Cardiac muscle cell (in vitro differentiated cells and primary cell): ENCODE measurements around the gene TRIM13. TPM values are rescaled to one million over a fixed set of nuclear protein-coding genes. Genes with fewer than 3 reads are reported as not detected.
"Not testable (repeated sequence)": the region's sequence is repeated elsewhere in the genome, so short reads cannot be mapped to it uniquely, and the experiment has no call there.

Source experiments
- DNase-seq, 2 donors: peaks; one replicate each; pipeline versions ENCODE4 v3.0.0 to v3.0.0-alpha.2; 2010 to 2017; ENCODE audit warnings: low read depth in 1 of 2, low spot score in 1 of 2
- H3K27ac ChIP-seq: fragments of 200-600 bp; sonication (generic); 2 replicates; pipeline ENCODE4 v1.5.1; 2016
- H3K27me3 ChIP-seq: fragments of 200-600 bp; sonication (generic); 2 replicates; pipeline ENCODE4 v1.6.0; 2016; ENCODE audit warnings: control low read depth
- H3K36me3 ChIP-seq: fragments of 200-600 bp; sonication (generic); 2 replicates; pipeline ENCODE4 v1.5.1; 2016; ENCODE audit warnings: control low read depth
- H3K4me1 ChIP-seq: fragments of 200-600 bp; sonication (generic); 2 replicates; pipeline ENCODE4 v1.8.1; 2017; ENCODE audit warnings: low read depth, mild to moderate bottlenecking, mixed run types
- H3K4me3 ChIP-seq: fragments of 200-600 bp; sonication (generic); 2 replicates; pipeline ENCODE4 v1.5.1; 2016; ENCODE audit warnings: mild to moderate bottlenecking
- H3K9me3 ChIP-seq: fragments of 200-600 bp; sonication (generic); 2 replicates; pipeline ENCODE4 v1.5.1; 2017; ENCODE audit warnings: low read depth, mild to moderate bottlenecking, control low read depth
- polyA plus RNA-seq: library from polyadenylated mRNA; unstranded; fragments of >200 nt; fragmentation: Nextera tagmentation; extraction: Ambion mirVana; gene quantifications from 2 replicates; pipeline ENCODE4 v1.2.1, GENCODE V29; 2016
- total RNA-seq: library from RNA; depleted of rRNA; stranded (reverse); fragments of >200 nt; gene quantifications from 2 replicates; pipeline ENCODE4 v1.2.3, GENCODE V29; 2016
- TF ChIP-seq, protein P1 (sequence below): IDR thresholded peaks from 2 replicates; pipeline ENCODE4 v1.5.1; 2012; ENCODE audit warnings: low read depth, mild to moderate bottlenecking, low read length

The TRIM13 gene
- total and polyA plus RNA-seq, 2 experiments from 2014 or later = 13.7 to 19.1 TPM

- Histone ChIP-seq H3K4me3 (no peak overlapping the region), H3K27ac (no peak overlapping the region), H3K4me1 (no peaks in the 10 kb centered on the region), H3K27me3 (no peaks in the 10 kb centered on the region), H3K36me3 (no peaks in the 10 kb centered on the region), H3K9me3 (no peaks in the 10 kb centered on the region)
- TF ChIP-seq, protein P1, sequence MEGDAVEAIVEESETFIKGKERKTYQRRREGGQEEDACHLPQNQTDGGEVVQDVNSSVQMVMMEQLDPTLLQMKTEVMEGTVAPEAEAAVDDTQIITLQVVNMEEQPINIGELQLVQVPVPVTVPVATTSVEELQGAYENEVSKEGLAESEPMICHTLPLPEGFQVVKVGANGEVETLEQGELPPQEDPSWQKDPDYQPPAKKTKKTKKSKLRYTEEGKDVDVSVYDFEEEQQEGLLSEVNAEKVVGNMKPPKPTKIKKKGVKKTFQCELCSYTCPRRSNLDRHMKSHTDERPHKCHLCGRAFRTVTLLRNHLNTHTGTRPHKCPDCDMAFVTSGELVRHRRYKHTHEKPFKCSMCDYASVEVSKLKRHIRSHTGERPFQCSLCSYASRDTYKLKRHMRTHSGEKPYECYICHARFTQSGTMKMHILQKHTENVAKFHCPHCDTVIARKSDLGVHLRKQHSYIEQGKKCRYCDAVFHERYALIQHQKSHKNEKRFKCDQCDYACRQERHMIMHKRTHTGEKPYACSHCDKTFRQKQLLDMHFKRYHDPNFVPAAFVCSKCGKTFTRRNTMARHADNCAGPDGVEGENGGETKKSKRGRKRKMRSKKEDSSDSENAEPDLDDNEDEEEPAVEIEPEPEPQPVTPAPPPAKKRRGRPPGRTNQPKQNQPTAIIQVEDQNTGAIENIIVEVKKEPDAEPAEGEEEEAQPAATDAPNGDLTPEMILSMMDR = peak; percentile 96
- peak; percentile 84 to 85 for DNase-seq
These were observed 20.3 kb upstream of the TRIM13 start for GRCh38 chr13:49976314-49977258.

DNA sequence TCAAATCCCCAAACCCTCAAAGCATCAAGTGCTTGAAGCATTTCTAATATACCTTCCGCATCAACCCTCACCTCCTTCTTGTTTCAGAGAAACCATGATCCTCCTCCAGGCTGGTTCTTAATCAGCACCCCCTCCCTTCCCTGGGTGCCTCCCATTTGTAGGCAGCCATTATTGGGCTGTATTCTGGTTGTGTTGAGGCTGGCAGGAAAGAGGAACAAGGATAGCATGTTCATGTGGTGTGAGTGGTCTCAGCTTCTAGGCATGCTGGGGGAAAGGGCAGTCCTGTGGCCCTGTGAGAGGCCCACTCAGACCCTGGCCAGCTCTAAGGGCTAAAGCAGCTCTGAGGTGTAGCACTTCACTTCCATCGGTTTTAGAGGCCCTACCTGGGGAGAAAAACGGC, 18.9 kb upstream of the TRIM13 start:
- no peak overlapping the region for H3K4me3 ChIP-seq
- no peaks in the 10 kb centered on the region for H3K36me3 ChIP-seq
- H3K9me3 ChIP-seq = no peaks in the 10 kb centered on the region
- TF ChIP-seq, protein P1 = no peak
- no peaks in the 10 kb centered on the region for H3K4me1 ChIP-seq
- no peak overlapping the region for H3K27ac ChIP-seq
- no peak for DNase-seq
- H3K27me3 ChIP-seq = no peaks in the 10 kb centered on the region

DNA sequence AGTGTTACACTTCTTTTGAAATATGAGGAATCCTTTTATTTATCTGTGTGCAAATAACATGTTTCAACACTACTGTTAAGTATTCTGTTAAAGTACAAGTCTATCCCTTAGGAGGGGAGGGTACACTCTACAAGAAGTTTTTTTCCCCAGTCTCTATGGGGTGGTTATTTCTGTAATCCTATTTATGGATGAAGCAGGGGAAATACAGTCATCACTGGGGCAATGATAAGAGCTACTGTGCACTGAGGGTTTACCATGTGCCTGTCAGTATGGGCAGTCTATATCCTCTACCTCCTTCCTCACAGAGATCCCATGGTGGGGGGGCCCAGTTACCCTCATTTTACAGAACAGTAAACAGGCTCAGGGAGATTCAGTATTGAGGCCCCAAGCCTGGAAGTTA, 16.6 kb upstream of the TRIM13 start:
- TF ChIP-seq, protein P1 = no peak
- H3K4me1 ChIP-seq = no peaks in the 10 kb centered on the region
- no peaks in the 10 kb centered on the region for H3K27me3 ChIP-seq
- peak in 1 of 2 donors; percentile 14 for DNase-seq
- H3K9me3 ChIP-seq = no peaks in the 10 kb centered on the region
- no peak overlapping the region for H3K27ac ChIP-seq
- H3K4me3 ChIP-seq = no peak overlapping the region
- H3K36me3 ChIP-seq = no peaks in the 10 kb centered on the region

GRCh38 chr13:49985129-49985528, 11.7 kb upstream of the TRIM13 start:
- Histone ChIP-seq H3K27ac (no peak overlapping the region), H3K4me1 (no peaks in the 10 kb centered on the region), H3K27me3 (no peaks in the 10 kb centered on the region), H3K9me3 (no peaks in the 10 kb centered on the region), H3K4me3 (no peak overlapping the region), H3K36me3 (no peaks in the 10 kb centered on the region)
- TF ChIP-seq, protein P1 = no peak
- DNase-seq = no peak

GRCh38 chr13:49986471-49986870, 10.4 kb upstream of the TRIM13 start:
- H3K4me3 ChIP-seq = no peak overlapping the region
- TF ChIP-seq, protein P1 = no peak
- DNase-seq = no peak
- no peaks in the 10 kb centered on the region for H3K27me3 ChIP-seq
- H3K36me3 ChIP-seq = no peaks in the 10 kb centered on the region
- H3K9me3 ChIP-seq = no peaks in the 10 kb centered on the region
- no peaks in the 10 kb centered on the region for H3K4me1 ChIP-seq
- H3K27ac ChIP-seq = no peak overlapping the region

DNA sequence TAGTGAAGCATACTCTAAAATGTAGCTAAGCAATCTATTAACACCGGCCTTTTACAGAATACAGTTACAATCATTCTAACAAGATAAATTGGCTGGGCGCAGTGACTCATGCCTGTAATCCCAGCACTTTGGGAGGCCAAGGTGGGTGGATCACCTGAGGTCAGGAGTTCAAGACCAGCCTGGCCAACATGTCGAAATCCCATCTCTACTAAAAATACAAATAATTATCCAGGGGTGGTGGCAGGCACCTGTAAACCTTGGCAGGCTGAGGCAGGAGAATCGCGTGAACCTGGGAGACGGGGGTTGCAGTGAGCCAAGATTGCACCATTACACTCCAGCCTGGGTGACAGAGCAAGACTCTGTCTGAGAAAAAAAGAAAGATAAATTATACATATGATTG, 6.2 kb upstream of the TRIM13 start:
- H3K27me3 ChIP-seq, H3K4me3 ChIP-seq, H3K27ac ChIP-seq, H3K36me3 ChIP-seq, DNase-seq, H3K4me1 ChIP-seq, H3K9me3 ChIP-seq: not testable (repeated sequence)
